Astrocyte (in vitro differentiated cells and primary cell): Measurements from ENCODE around the gene SLC7A5. TPM values are rescaled to one million over a fixed set of nuclear protein-coding genes. Genes with fewer than 3 reads are reported as not detected.

Experiments
- DNase-seq: peaks from one replicate; pipeline ENCODE4 v3.0.0-alpha.2; 2010; ENCODE audit warnings: low read depth
- FAIRE-seq: peaks from 2 replicates; lab custom pipeline; 2011; peaks lifted over from hg19 to GRCh38; lab: Jason Lieb, UNC
- H2AFZ ChIP-seq: 2 replicates; pipeline ENCODE4 v1.6.0; 2012; ENCODE audit warnings: low read depth, low read length, inconsistent platforms
- H3K27ac ChIP-seq: 2 replicates; pipeline ENCODE4 v1.5.1; 2011; ENCODE audit warnings: low read depth, low read length, inconsistent platforms
- H3K27me3 ChIP-seq: 2 replicates; pipeline ENCODE4 v1.6.0; 2011; ENCODE audit warnings: low read length, inconsistent platforms; ENCODE audit not compliant: insufficient read depth
- H3K36me3 ChIP-seq: 2 replicates; pipeline ENCODE4 v1.5.1; 2011; ENCODE audit warnings: low read length, inconsistent platforms; ENCODE audit not compliant: insufficient read depth
- H3K4me1 ChIP-seq: 2 replicates; pipeline ENCODE4 v1.5.1; 2011; ENCODE audit warnings: low read length, inconsistent platforms; ENCODE audit not compliant: insufficient read depth
- H3K4me2 ChIP-seq: 2 replicates; pipeline ENCODE4 v1.6.0; 2012; ENCODE audit warnings: low read length, inconsistent platforms
- H3K4me3 ChIP-seq: 2 replicates; pipeline ENCODE4 v1.5.1; 2011; ENCODE audit warnings: low read depth, mild to moderate bottlenecking, low read length, inconsistent platforms; ENCODE audit not compliant: insufficient read depth
- H3K79me2 ChIP-seq: 2 replicates; pipeline ENCODE4 v1.6.0; 2012; ENCODE audit warnings: mild to moderate bottlenecking, low read length, inconsistent platforms; ENCODE audit not compliant: insufficient read depth
- H3K9ac ChIP-seq: 2 replicates; pipeline ENCODE4 v1.6.0; 2012; ENCODE audit warnings: mild to moderate bottlenecking, low read length, inconsistent platforms
- H3K9me3 ChIP-seq: 2 replicates; pipeline ENCODE4 v1.5.1; 2012; ENCODE audit warnings: low read depth, mild to moderate bottlenecking, low read length, inconsistent platforms; ENCODE audit not compliant: insufficient read depth
- H4K20me1 ChIP-seq: 2 replicates; pipeline ENCODE4 v1.6.0; 2012; ENCODE audit warnings: low read length, inconsistent platforms; ENCODE audit not compliant: insufficient read depth
- H3K27ac Mint-ChIP-seq: one replicate; pipeline ENCODE4 v1.8.0; 2021; ENCODE audit warnings: mild to moderate bottlenecking, mixed read lengths; ENCODE audit not compliant: unreplicated experiment
- H3K27me3 Mint-ChIP-seq: one replicate; pipeline ENCODE4 v1.8.0; 2021; ENCODE audit warnings: low read depth, mixed read lengths; ENCODE audit not compliant: unreplicated experiment
- H3K36me3 Mint-ChIP-seq: one replicate; pipeline ENCODE4 v1.8.0; 2021; ENCODE audit warnings: low read depth, mixed read lengths; ENCODE audit not compliant: unreplicated experiment
- H3K4me1 Mint-ChIP-seq: one replicate; pipeline ENCODE4 v1.8.0; 2021; ENCODE audit warnings: low read depth, mixed read lengths; ENCODE audit not compliant: unreplicated experiment
- H3K4me3 Mint-ChIP-seq: one replicate; pipeline ENCODE4 v1.8.0; 2021; ENCODE audit warnings: mild to moderate bottlenecking, moderate library complexity, mixed read lengths; ENCODE audit not compliant: unreplicated experiment
- H3K9me3 Mint-ChIP-seq: one replicate; pipeline ENCODE4 v1.8.0; 2021; ENCODE audit warnings: mild to moderate bottlenecking, mixed read lengths; ENCODE audit not compliant: unreplicated experiment
- EZH2 ChIP-seq: IDR thresholded peaks from 2 replicates; pipeline ENCODE4 v1.6.1; 2012; ENCODE audit warnings: mild to moderate bottlenecking, low read length, inconsistent platforms; ENCODE audit not compliant: insufficient read depth
- total RNA-seq: library from RNA; stranded (reverse); gene quantifications from 2 replicates; pipeline ENCODE4 v1.2.1, GENCODE V29; 2021
- TF ChIP-seq, protein P1 (sequence below): IDR thresholded peaks from 2 replicates; pipeline ENCODE4 v1.5.1; 2011; ENCODE audit warnings: low read depth, mild to moderate bottlenecking, inconsistent platforms, low read length, moderate library complexity; ENCODE audit not compliant: insufficient read depth

SLC7A5 gene
- total RNA-seq, 1 donor from 2014 or later, result 815 TPM

DNA sequence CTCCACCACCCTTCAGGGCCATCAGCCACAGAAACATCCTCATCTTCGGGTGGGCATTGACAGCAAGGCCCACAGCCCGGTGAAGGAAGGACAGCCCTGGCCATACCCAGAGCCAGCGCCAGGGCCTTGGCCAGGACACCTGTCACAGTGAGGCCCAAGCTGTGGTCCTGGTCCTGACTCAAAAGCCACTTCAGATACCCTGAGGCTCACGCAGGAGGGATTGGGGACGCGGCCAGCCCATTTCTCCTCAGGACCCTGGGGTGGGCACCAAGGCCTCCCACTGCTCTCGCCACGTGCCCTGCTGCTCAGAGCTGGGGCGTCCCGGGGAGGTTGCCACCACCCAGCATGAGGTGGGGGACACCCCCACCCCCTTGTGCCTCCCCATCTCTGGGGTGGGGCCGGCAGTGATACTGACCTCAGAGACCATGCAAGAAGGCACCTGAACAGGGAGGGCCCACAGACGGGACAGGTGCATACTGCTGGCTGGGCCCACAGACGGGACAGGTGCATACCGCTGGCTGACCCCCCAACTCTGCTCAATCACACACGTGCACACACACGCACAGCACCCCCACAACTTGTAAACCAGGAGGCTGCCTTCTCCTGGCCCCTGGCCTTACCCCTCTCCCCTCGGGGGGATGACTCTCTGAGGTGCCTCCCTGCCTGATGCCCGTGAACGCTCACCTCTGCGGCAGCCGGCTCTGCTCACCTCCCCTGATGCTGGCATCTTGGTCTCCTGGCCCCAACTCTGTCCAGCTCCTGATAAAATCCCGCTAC lies 14.2 kb downstream of the SLC7A5 start:
- peaks cover 92% of the 10 kb centered on the region for H4K20me1 ChIP-seq
- peak overlapping the region; percentile 60 for H3K9ac ChIP-seq
- H3K36me3 Mint-ChIP-seq, result peaks cover 14% of the 10 kb centered on the region
- FAIRE-seq (no peak), DNase-seq (no peak)
- peak overlapping the region; percentile 53 for H3K27ac Mint-ChIP-seq
- H3K4me1 Mint-ChIP-seq, result peaks cover 55% of the 10 kb centered on the region
- no peak overlapping the region for H3K4me3 ChIP-seq
- H3K9me3 Mint-ChIP-seq, result no peaks in the 10 kb centered on the region
- H3K4me1 ChIP-seq, result peaks cover 54% of the 10 kb centered on the region
- H3K9me3 ChIP-seq, result no peaks in the 10 kb centered on the region
- TF ChIP-seq, protein P1, sequence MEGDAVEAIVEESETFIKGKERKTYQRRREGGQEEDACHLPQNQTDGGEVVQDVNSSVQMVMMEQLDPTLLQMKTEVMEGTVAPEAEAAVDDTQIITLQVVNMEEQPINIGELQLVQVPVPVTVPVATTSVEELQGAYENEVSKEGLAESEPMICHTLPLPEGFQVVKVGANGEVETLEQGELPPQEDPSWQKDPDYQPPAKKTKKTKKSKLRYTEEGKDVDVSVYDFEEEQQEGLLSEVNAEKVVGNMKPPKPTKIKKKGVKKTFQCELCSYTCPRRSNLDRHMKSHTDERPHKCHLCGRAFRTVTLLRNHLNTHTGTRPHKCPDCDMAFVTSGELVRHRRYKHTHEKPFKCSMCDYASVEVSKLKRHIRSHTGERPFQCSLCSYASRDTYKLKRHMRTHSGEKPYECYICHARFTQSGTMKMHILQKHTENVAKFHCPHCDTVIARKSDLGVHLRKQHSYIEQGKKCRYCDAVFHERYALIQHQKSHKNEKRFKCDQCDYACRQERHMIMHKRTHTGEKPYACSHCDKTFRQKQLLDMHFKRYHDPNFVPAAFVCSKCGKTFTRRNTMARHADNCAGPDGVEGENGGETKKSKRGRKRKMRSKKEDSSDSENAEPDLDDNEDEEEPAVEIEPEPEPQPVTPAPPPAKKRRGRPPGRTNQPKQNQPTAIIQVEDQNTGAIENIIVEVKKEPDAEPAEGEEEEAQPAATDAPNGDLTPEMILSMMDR, result no peak
- TF ChIP-seq EZH2, result no peak
- no peak overlapping the region for H3K27ac ChIP-seq
- peaks cover 12% of the 10 kb centered on the region for H3K36me3 ChIP-seq
- H3K27me3 ChIP-seq, result no peaks in the 10 kb centered on the region
- H3K79me2 ChIP-seq, result peaks cover 97% of the 10 kb centered on the region
- H3K4me2 ChIP-seq, result peak overlapping the region; percentile 23
- H3K4me3 Mint-ChIP-seq, result peak overlapping the region; percentile 40
- H3K27me3 Mint-ChIP-seq, result no peaks in the 10 kb centered on the region
- no peak overlapping the region for H2AFZ ChIP-seq

DNA sequence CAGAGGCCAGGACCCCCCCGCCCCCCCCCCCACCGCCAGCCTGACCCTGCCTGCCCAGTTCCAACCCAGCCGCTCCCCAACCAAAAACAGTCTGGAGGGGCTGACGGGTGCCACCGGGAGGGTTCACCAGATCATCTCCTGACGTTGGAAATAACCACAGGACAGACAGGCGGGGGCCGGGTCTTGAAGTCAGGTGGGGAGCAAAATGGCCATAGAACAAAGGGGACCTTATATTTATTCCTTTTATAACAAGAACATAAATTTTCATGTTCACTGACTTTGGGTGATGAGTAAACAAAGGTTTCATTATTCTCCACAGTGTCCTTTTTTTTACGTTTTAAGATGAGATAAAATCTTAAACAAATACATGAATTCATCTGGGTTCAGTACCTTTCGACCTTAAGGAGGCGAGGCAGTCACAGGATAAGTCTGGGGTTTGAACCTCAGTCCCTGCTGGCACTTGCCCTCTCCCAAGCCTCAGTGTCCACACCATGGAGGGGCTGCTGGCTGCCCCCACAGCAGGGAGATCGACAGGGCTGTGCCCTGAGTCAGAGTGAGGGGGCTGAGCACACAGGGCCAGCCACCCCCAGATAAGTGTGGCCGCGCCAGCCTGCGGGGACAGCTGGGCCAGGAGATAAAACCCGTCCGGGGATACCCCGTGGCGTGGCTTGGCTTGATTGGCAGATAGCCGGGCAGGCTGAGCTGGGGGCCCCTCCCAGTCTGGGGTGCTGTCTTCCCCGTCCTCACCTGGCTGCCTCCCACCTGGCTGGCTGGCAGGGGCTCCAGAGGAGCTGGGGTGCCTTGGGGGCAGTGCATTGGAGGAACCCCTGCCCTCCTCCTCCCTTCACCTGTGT lies 15.0 kb downstream of the SLC7A5 start:
- no peak overlapping the region for H3K4me3 ChIP-seq
- peaks cover 92% of the 10 kb centered on the region for H4K20me1 ChIP-seq
- H3K36me3 ChIP-seq, result peaks cover 14% of the 10 kb centered on the region
- no peaks in the 10 kb centered on the region for H3K27me3 Mint-ChIP-seq
- H3K9me3 Mint-ChIP-seq, result no peaks in the 10 kb centered on the region
- peaks cover 14% of the 10 kb centered on the region for H3K36me3 Mint-ChIP-seq
- no peak for DNase-seq
- H3K4me1 ChIP-seq, result peaks cover 54% of the 10 kb centered on the region
- H3K79me2 ChIP-seq, result peaks cover 97% of the 10 kb centered on the region
- no peaks in the 10 kb centered on the region for H3K9me3 ChIP-seq
- peak overlapping the region; percentile 60 for H3K9ac ChIP-seq
- H3K4me2 ChIP-seq, result peak overlapping the region; percentile 80
- no peaks in the 10 kb centered on the region for H3K27me3 ChIP-seq
- H3K27ac Mint-ChIP-seq, result peak overlapping the region; percentile 84
- H2AFZ ChIP-seq, result no peak overlapping the region
- peak overlapping the region; percentile 71 for H3K4me3 Mint-ChIP-seq
- TF ChIP-seq, protein P1, result no peak
- no peak for FAIRE-seq
- peak overlapping the region; percentile 73 for H3K27ac ChIP-seq
- H3K4me1 Mint-ChIP-seq, result peaks cover 53% of the 10 kb centered on the region
